Nephron progenitor cell (in vitro differentiated cells): Measurements from ENCODE around the gene TCEAL6.

ENCODE experiments used
- DNase-seq: peaks from one replicate; pipeline ENCODE4 v3.0.0; 2021
- H3K27ac Mint-ChIP-seq: 2 replicates; pipeline ENCODE4 v1.8.0; 2021; ENCODE audit warnings: mild to moderate bottlenecking, moderate library complexity, mixed read lengths
- H3K27me3 Mint-ChIP-seq: 2 replicates; pipeline ENCODE4 v1.8.0; 2021; ENCODE audit warnings: mild to moderate bottlenecking, low read depth, mixed read lengths; ENCODE audit not compliant: poor library complexity
- H3K36me3 Mint-ChIP-seq: 2 replicates; pipeline ENCODE4 v1.8.0; 2021; ENCODE audit warnings: low read depth, mixed read lengths
- H3K4me1 Mint-ChIP-seq: 2 replicates; pipeline ENCODE4 v1.8.0; 2021; ENCODE audit warnings: mixed read lengths
- H3K4me3 Mint-ChIP-seq: 2 replicates; pipeline ENCODE4 v1.8.0; 2021; ENCODE audit warnings: mild to moderate bottlenecking, moderate library complexity, mixed read lengths
- H3K9me3 Mint-ChIP-seq: 2 replicates; pipeline ENCODE4 v1.8.0; 2021; ENCODE audit warnings: mild to moderate bottlenecking, moderate library complexity, mixed read lengths
- CTCF ChIP-seq: fragments of 200-600 bp; sonication (generic); IDR thresholded peaks from 2 replicates; pipeline ENCODE4 v1.5.0; 2021; ENCODE audit warnings: antibody characterized with exemption

Gene TCEAL6

GRCh38 chrX:102113367-102113766 lies 28.9 kb downstream of the TCEAL6 start:
- no peak overlapping the region for H3K4me3 Mint-ChIP-seq
- peaks cover 52% of the 10 kb centered on the region for H3K9me3 Mint-ChIP-seq
- H3K27ac Mint-ChIP-seq = no peak overlapping the region
- no peak for TF ChIP-seq CTCF
- no peak for DNase-seq
- H3K27me3 Mint-ChIP-seq = peaks cover 6% of the 10 kb centered on the region
- H3K4me1 Mint-ChIP-seq = no peaks in the 10 kb centered on the region
- no peaks in the 10 kb centered on the region for H3K36me3 Mint-ChIP-seq
